ENCODE data around the gene SH3PXD2A.

DNA sequence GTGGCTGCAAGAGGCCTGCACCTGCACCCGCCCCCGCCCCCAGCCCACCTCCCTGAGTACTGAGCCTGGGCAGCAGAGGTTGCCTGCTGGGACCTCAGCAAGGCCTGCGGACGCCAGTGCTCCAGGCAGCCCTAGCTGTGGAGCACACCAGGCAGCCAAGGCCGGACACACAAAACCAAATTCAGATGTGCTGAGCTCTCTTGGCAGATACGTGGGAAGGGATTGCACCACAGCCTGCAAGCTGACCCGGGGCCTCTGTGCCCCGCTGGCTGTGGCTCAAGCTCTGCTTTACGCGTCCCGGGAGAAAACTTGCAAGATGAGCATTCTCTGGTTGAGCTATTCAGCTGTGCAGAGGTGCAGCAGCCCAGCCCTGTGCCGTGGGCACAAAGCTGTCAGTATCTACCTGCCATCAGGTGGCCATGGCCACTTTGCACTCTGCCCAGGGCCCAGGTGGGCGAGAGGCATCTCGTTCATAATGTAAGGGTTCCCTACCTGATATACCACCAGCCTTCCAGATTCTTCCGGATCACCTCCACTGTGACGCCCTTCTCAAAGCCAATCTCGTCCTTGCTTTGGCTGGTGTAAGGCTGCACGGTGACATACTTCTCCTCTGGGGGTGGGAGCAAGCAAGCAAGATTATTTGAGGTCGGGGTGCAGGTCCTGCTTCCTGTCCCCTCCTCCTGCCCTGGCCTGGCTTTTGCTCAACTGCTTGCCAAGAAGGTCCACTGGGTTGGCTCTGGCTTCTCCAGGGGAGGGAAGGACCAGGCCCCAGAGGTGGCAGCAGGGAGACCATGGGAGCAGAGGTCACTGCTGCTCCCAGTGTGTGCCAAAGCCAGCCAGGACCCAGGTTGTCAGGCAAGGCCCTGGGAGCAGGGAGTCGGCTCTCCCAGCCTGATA is 238.4 kb downstream of the SH3PXD2A start:
- TF ChIP-seq POLR2A (IDR thresholded peaks at IDR 0.05; ENCODE audit: low read depth, low read length) = no peak
- no peak for TF ChIP-seq POLR2AphosphoS5 (IDR thresholded peaks at IDR 0.05; ENCODE audit: low read depth, low read length)
- no peak for TF ChIP-seq TAF1 (IDR thresholded peaks at IDR 0.05; ENCODE audit: low read depth, low read length)

Data from GM12891 (cell line).